Measurements from ENCODE around the gene WNT7B.
A peak's percentile ranks its signal among the peaks of the same experiment; 100 is the strongest.

The WNT7B gene

DNA sequence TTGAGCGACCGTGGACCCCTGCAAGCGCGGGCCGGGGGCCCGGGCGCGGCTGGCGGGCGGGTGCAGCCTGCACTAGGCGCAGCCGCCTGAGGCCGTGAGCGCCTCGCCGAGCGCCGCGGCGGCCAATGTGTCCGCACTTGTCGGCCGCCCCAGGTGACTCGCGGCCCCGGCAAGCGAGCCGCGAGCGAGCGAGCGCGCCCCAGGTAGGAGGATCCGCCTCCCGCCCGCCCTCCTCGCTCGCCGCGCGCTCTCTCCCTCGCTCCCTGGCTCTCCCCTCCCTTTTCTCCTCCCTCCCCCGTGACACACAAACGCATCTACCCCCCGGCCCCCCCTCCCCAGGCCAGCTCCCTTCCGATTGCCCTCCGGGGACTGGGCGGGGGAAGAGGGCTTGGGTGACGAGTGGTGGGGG, at the start of gene WNT7B:
Gene WNT7B (minus strand): TSS at position 160 of the 409 bp plus-strand sequence. CDS start 408 bp downstream, outside the sequence.
- DNase-seq (ENCODE audit: low spot score), result no peak

DNA sequence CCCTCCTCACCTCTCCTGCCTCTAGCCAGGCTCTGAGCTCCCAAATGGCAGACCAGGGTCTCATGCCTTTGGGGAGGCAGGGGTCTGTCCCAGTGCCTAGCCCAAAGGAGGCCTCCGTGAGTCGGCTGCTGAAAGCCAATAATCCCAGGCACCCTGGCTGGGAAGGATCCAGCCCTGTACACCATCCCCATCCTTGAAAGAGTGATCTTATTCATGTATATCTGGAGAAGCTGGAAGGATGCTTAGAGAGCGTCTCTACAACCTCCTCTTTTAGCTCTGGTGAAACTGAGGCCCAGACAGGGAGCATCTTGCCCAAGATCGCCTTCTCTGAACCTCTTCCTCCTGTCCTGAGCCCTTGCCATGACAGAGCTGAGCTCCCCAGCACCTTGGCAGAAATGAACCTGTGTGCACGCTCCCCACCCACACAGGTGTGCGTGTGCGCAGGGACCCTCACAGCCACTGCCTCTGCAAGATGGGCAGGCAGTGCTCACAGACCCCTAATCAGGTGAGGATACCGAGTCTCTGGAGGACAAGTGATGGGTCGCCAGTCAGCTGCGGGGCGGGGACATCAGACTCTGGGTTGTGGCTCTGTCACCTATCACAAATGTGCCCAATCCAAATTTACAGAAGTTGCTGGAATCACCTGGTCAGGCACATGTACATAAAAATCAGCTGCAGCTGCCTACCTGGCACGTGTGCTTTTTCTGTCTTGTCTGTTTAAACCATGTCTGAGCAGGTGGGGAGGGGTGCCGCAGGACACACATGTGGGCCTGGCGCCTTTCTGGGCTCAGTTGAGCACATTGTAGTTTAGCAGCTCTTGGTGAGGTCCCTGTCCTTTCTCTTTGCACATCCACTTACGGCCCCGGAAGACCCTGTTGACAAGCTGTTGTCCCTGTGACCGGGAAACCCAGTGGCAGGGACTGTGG, 49.3 kb upstream of the WNT7B start:
- DNase-seq (ENCODE audit: low spot score), result no peak

DNA sequence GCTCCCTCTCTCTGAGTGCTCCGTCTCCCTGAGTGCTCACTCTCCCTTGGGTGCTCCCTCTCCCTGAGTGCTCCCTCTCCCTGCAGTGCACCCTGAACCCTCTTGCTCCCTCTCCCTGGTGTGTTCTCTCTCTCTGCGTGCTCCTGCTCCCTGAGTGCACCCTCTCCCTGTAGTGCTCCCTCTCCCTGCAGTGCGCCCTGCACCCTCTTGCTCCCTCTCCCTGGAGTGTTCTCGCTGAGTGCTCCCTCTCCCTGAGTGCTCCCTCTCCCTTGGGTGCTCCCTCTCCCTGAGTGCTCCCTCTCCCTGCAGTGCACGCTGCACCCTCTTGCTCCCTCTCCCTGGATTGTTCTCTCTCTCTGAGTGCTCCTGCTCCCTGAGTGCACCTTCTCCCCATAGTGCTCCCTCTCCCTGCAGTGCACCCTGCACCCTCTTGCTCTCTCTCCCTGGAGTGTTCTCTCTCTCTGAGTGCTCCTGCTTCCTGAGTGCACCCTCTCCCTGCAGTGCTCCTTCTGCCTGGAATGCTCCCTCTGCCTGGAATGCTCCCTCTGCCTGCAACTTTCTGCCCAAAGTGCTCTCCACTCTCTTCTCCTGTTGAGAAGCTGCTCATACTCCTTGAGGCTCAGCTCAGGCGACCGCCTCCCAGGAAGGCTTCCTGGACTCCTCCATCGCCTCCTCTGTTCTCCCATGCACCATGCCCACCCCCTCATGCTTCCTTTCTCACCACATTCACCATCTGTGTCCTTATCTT, 48.4 kb upstream of the WNT7B start:
- no peak for DNase-seq (ENCODE audit: low spot score)

DNA sequence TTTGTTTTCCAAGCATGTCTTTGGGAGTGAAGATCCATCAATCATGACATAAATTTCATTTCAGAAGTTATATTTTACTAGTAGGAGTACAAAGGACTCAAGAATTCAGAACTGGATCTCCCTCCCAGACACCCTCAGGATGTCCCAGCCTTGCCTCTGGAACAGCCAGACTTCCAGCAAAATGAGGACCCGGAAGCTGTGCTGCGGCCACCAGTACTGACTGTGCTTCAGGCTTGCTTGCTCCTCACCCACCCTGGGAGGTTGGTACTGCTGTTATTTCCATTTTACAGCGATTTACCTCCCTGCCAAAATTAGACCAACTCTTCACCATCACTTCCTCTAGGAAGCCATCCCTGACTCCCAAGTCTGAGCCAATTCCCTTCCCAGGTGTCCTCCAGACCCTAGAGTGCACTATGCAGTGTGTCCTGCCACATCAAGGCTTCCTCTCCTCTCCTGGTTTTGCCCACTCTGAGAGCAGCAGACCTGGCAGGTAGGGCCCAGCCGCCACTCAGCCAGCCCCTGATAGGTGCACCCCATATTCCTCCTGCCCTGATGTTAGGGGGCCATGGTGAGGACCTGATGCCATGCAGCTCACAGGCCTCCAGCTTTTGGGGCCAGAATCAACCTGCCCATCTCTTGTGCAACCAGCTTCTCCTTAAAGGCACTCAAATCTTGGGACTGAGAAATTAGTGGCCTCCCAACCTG, 47.3 kb upstream of the WNT7B start:
- no peak for DNase-seq (ENCODE audit: low spot score)

DNA sequence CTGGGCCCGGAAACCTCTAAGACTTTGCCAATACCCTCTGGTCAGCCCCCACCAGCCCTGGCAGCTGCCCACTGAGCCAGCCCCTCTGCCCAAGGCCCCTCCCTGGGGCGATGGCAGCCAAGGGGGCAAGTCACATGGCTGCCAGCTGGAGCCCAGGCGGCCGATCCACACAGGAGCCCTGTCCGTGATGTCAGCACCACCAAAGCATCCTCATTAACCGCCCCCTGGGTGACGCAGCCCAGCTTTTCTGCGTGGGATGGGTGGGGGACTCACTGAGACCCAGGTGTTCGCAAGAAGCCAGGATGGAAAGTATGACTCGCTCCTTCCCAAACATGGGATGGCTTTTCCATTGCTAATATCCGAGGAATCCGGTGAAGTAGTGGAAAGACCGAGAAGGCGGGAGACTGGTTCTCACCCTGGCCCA, 46.6 kb upstream of the WNT7B start:
- DNase-seq (ENCODE audit: low spot score), result no peak

DNA sequence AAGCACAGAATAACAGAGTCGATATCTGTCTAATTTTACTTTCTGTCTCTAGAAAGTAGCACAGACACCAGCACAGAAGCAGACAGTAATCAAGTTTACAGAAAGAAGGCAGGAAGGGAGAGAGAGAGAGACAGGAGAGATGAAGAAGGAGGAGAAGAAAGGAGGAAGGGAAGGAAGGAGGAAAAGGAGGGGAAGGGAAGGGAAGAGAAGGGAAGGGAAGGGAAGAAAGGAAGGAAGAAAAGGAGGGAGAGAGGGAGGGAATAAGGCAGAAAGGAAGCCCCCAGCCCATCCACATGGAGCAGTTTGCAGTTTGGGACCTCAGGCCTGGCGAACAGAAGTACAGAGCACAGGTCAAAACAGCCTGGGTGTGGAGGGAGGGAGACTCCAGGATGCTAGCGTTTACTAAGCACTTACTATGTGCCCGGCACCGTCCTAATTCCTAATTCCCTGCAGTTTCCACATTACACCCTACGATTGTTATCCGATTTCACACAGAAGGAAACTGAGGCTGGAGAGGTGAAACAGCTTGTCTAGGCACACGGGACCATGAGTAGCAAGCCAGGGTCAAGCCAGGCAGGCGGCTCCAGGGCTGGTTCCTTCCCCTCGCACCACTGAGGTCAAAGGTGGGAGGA, 46.0 kb upstream of the WNT7B start:
- no peak for DNase-seq (ENCODE audit: low spot score)

DNA sequence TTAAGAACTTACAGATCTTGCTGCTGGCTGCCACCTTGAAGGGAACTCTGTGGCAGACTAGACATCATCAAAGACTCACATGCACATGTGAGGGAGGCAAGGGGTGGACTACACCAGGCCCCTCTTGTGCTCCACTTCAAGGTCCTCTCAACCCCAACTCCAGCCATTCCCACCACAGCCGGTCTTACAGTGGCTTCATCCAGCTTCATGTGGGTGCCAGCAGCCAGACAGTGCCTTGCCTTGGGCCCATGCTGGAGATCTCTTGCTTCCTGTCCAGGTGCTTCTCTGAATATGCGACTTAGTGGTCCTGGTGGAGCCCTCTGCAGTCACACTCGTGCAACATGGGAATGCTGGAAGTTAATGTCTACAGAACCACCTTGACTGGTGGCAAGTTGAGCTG, 44.6 kb upstream of the WNT7B start:
- DNase-seq (ENCODE audit: low spot score), result no peak

DNA sequence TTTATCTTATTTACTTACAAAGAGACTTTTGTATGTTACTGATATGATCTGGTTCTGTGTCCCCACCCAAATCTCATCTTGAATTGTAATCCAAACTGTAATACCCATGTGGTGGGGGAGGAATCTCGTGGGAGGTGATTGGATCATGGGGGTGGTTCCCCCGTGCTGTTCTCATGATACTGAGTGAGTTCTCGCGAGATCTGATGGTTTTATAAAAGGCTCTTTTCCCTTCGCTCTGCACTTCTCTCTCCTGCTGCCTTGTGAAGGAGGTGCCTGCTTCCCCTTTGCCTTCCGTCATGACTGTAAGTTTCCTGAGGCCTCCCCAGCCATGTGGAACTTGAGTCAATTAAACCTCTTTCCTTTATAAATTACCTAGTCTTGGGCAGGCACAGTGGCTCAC, 42.4 kb upstream of the WNT7B start:
- no peak for DNase-seq (ENCODE audit: low spot score)

DNA sequence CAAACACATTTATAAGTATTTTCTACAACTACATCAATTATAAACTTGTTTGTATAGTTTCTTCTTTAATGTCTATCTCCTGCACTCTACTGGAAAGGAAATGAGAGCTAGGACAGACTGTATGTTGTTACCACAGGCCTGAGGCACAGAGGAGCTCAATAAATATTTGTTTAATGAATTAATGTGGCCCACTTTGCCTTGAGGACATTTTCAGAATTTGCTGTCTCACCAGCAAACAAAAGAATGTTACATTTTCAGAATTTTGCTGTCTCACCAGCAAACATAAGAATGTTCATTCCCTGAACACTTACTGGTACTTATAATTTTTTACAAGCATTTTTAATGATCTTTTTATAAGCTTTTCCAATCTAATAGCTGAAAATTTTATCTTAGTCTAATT, 41.9 kb upstream of the WNT7B start:
- no peak for DNase-seq (ENCODE audit: low spot score)

DNA sequence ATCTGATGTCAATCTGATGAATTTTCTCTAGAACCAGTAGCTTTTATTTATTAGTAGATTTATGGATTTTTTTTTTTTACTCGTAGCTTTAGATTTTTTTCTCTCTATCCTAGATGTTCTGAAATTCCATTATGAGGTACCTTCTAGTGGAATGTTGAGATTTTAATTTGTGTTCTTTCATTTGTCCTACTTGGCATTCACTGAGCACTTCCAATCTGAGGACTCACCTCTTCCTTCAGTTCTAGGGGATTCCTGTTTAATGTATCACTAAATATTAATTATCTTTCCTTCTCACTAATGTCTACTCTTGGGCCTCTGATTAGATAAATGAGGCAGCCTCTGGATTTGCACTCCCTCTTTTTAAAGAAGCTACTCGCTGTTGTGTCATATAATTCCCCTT, 40.2 kb upstream of the WNT7B start:
- peak; percentile 16 for DNase-seq (ENCODE audit: low spot score)

DNA sequence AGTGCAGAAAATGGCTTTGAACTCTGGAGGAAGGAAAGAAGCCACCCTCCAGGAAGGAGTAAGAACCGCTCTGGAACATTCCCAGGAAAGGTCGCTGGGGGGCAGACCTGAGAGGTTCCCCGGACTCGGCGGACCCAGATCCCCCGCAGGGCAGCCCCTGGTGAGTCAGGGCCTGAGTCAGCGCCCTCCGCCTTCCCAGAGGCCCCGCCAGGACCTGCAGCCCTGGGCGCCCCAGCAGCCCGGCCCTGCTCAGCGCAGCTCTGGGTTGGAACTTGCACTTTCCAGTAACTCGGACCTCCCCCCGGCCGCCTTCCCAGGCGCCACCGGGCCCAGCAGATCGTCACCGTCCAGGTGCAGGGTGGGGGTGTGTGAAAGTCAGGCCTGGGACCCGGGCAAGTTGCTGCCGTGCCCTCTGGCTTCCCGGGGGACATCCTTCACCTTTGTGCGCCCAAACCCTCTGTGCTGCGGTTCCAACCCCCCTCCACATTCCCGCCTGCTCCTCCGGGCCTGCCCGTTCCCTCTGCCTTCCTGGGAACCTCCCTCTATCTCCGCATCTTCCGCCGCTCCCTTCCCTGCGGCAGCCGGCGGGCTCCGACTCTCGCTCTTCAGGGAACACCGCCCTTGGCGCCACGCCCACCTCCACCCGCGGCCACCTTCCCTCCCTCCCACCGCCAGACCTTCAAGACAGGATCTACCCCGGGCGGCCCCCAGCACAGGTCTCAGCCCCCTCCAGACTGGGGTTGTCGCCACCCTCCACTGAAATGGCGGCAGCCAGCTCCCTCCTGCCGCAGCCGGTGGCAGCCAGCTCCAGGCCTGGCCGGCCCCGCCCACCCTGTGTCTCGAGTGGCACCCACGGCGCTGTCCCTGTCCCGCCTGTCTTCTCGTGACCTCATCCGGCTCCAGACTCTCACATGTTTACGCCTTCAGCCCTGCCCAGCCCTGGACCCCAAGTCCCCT, 36.8 kb upstream of the WNT7B start:
- peak; percentile 97 for DNase-seq (ENCODE audit: low spot score)

DNA sequence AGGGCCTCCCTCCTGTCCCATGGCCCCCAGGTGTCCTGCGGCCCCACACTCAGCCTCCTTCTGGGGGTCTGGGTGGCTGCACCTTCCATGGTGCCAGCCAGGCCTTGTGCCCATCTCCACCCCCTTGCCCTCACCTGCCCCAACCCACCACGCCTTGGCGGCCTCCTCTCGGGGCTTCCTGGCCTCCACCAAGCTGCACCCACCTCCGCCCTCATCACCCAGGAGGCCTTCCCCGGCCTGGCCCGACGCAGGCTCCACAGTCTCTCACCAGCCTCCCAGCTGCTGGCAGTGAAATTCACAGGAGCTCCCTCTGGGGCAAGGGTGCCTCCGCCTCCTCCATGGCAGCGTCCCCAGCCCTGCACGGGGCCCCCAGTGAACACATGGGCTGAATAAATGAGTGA, 35.9 kb upstream of the WNT7B start:
- no peak for DNase-seq (ENCODE audit: low spot score)

DNA sequence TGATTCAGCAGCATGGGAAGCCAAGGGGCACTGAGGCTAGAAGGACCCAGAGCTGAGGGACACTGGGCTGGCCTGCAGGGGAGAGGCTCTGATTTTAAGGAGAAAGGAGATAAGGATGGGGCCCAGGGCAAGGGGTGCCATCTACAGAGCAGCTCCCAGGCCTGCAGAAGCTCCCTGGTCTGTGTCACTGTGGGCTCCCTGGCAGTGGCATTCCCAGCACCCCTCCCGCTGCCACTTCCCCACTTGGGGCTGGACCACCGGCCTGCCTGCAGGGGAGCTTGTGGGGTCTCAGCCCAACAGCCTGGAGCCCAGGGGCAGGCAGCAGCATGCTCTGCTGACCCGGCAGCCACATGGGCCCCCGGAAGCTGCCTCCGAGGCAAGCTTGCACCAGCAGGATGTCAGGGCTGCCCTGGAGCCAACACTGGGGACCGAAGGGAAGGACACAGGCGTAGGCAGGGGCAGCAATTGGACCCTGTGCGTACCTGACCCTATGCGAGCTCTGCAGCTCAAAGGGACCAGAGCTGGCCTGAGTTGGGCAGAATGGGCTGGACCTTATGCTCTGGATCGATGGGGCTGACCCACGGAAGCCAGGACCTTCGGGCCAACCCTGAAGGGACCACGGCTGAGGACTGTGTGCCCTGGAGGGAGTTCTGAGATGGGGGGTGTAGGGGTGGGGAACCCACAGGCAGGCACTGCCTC, 35.4 kb upstream of the WNT7B start:
- DNase-seq (ENCODE audit: low spot score), result no peak

DNA sequence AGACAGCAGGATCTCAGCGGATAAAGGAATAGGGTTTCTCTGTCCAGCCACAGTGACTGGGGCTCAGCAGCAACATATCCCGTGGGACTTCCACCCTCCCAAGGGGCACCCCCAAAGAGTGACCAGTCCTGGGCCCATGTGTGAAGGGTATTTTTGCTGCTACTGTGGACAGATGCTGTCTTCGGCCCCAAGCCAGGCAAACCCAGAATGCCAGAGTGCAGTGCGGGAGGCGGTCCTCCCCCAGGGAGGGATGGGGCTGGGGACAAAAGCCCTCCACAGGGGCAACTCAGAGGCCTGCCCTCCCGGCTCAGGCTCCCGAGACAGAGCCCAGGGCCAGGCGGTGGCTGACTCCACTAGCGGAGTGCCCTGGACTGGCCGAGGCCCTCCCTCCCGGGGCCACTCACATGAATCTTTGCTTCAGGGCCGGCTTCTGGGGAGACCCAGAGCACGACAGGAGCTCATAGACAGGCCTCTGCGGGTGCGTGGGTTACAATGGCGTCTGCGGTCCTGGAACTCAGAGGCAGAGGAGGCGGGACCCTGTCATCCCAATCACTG, 34.7 kb upstream of the WNT7B start:
- DNase-seq (ENCODE audit: low spot score), result no peak

DNA sequence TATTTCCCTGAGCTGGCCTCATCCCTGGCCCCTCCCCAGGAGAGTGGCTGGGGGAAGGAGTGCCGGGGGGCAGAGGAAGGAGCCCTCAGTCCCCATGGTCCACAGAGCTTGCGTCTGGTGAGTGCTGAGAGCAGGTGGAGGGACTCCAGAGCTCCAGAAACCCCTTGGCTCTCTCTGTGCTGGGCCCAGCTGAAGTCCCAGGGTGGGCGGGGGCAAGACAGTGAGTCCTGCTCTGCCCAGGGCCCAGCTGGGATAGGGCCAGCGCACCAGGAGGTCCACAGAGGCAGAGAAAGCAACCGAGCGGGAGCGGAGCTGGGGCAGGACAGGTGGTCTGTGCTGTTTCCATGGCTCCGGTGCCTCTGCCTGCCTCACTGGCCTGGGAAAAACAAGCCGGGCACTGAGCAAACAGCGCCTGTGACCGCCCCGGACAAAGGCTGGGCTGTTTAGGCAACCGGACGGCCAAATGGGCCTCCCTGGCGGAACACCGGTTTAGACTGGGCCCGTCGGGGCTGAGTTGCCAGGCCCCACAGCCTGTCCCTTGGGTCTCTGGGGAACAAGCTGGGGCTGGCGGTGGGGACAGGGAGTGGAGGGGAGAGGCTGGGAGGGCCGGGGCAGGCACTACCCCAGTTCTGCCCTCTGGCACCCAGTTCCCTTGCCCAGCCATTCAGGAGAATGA, 34.1 kb upstream of the WNT7B start:
- DNase-seq (ENCODE audit: low spot score), result no peak

DNA sequence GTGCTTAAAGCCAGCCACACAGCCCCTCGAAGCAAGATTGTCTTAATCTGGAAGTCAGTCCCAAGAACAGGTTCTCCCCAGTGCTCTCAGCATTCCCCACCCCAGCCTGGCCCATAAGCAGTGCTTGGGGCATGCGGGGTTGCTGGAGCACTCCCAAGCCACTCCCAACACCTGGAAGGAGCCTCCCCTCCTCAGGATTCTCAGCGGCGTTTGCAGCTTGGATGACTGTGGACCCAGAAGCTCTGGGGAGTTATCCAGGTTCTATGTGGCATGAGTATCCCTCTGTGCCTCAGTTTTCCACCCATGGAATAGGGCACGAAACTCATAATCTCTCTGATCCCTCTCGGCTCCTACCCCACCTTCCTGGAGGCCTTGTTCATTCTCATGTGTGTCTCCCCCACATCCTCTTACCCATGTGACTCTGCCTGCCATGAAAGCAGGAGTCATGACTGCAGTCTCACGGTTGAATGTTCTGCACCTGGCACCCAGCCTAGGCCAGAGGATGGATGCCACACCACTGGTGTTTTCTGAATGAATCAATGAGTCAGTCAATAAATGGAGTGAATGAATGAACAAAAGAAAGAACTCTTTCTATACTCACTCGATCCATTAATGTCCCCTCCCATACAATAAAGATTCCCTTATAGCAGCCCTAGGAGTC, 33.4 kb upstream of the WNT7B start:
- DNase-seq (ENCODE audit: low spot score), result no peak

DNA sequence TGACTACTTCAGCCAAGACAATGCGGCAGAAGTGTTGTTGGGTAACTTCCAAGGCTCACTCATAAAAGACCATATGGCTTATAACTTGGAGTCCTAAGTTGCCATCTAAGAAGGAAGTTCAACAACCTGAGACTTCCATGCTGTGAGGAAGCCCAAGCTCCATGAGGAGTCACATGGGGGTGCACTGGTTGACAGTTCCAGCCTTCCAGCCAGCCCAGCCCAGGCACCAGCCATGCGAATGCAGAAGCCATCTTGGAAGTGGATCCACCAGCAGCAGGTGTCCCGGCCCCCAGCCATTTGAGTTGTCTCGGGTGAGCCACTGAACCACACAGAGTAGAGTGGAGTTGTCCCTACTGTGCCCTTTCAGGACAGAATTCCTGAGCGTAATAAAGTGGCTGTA, 32.8 kb upstream of the WNT7B start:
- no peak for DNase-seq (ENCODE audit: low spot score)

DNA sequence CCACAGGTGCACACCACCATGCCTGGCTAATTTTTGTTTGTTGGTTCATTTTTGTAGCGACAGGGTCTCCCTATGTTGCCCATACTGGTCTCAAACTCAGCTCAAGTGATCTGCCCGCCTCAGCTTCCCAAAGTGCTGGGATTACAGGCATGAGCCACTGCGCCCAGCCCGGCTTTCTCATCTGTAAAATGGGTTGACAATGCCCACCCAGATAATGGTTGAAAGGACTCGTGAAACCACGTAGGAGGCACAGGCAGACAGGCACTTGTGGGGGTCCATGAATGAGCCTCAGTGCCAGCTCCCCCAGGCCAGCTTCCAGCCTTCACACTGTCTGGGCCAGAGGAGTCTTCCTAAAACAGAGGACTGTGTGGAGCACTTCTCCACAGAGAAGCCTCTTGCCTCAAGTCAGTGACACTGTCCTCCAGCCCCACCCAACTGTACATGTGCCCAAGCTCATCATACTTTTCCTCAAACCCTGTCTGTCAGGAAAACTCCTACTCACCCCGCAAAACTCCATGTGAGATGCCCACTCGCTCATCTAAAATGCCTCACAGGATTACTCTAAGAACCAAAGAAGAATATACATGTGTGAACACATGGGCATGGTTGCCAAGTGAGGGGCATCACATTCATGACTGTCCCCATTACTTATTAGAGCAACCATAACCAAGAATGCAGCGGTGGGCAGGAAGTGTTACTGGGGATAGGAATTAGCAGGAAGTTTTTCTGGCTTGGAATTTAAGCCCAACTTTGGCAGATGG, 32.1 kb upstream of the WNT7B start:
- no peak for DNase-seq (ENCODE audit: low spot score)

Measured in GM03348 (cell line).